Right forelimb (tissue), 1 donor: ENCODE measurements around the gene MAPKAP1.

Source experiments
- DNase-seq: peaks from one replicate; pipeline ENCODE4 v3.0.0-alpha.2; 2018

MAPKAP1 gene

DNA sequence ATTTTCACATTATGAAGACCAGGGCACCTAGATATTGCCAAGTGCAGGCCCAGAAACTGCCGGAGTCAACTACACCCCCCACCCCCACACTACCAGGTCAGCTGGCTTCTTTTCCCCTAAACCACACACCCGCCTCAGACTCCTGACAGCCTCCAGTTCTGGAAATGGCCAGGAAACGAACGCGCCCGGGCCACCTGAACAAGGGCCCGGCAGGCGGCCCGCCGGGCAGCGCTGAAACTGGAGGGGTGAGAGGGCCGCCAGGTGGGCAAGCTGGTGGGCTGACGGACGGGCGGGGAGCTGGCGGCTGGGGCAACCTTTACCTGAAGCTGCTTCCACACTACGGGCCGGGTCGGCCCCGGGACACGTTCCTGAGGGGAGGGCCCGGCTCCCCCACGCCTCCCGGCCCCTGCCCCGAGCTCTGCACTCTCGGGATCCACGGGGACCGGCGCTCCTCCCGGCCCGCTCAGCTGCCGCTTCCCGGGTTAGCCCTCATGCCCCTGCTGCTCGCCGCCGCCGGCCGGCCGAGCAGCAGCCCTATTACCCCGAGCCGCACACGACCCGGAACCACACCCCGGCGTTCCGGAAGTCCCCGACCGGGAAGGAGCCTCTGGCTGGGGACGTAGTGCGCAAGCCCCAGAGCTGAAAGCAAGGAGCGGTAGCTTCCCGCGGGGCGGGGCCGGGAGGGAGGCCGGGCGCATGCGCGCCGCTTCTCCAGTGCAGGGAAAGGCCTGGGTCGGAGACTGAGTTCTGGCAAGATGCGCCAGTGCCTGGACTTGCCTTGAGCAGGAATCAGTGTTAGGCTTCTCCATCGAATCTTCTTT, at the start of gene MAPKAP1:
Gene MAPKAP1 (minus strand): TSS at position 558 of the 821 bp plus-strand sequence. CDS start 34,634 bp downstream, outside the sequence.
- DNase-seq: peak; percentile 97

DNA sequence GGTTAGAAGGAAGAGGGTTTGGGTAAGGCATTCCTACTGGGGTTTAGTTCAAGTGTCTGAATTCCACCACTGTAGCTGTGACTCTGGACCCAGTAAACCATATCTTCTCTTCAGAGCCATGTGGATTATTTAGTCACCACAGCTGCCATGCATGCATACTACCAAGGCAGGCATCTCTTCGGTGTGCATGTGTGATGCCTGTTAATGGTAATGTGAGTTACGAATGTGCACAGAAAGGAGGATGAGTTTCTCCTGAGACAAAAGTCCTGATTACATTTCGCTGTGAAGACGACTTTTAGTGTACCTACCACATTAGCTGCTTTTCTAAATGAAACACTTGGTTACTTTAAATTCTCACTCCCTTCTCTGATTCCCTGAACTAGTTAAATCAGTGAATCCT, 49.5 kb upstream of the MAPKAP1 start:
- no peak for DNase-seq

DNA sequence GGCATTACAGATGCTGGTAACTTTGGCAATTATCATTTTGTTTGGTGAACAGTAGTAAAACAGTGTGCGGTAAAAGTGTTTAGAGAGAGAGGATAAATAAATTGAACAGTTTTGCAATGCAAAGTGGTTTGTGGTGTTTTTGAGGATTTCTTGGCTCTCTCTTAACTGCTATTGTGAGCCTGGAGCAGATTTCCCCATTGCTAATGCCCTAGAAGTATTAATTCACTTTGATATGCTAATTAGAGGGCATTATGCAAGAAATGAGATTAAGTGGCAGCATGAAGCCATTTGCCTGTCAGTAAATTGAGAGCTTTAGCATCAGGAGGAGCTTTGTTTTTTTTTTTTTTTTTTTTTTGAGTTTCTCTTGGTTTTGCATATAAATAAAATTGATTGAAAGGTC, 48.3 kb upstream of the MAPKAP1 start:
- DNase-seq: no peak

DNA sequence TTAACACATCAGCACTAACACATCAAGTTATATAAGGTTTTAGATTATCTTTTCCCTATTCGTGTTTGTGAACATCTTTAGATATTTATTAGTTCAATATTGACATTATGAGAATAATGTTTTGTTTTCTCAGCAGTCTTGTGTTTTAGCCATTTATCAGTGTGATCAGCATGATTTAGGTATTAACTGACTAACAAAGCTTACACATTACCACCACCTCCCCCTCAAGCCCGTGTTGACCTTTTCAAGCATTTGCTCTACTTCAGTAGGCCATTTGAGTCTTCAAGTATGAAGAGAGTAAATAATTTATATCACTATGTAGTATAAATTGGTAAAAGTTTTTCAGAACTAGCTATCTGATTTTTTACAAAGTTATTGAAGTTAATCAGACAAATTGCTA, 47.1 kb upstream of the MAPKAP1 start:
- no peak for DNase-seq

DNA sequence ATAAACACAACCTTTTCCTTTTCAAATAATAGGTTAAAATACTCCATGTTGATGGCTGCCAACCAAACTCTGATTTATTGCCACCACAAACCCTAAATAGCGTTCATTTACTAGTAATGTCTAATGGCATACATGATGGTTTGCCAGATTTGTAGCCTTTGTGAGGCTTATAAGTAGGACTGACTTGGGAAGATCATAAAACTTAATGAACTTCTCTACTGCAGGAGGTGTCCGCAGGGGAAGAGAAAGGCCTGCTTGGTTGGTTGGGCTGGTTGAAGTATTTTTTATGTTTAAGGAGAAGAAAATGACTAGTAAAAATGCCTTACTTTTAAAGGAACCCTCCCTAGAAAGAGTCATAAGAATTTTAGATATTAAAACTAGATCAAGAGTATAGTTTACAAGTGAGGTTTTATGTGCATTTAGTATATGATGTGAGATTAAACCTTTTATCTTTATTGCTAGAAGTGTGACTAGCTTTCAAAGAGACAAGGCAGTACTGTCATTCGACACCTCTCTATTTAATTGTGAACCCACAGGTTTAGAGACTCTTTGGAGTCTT, 45.1 kb upstream of the MAPKAP1 start:
- DNase-seq: no peak

DNA sequence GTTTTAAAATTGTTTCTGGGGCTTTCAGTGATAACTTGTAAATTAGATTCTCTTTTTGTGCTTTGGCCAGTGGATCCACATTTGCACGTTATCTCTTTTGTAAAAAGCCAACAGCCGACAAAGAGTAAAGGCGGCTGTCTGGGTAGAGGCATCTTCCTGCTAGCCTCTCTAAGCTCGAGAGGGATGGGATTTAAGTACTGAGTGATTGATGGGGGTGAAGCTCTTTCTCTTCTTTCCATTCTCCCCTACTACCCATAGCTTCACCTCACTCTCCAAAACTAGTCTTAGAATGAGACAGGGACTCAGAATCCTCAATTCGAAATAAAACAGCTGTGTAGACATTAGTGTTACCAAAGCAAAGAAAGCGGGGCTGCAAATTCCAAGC, 43.6 kb upstream of the MAPKAP1 start:
- no peak for DNase-seq

DNA sequence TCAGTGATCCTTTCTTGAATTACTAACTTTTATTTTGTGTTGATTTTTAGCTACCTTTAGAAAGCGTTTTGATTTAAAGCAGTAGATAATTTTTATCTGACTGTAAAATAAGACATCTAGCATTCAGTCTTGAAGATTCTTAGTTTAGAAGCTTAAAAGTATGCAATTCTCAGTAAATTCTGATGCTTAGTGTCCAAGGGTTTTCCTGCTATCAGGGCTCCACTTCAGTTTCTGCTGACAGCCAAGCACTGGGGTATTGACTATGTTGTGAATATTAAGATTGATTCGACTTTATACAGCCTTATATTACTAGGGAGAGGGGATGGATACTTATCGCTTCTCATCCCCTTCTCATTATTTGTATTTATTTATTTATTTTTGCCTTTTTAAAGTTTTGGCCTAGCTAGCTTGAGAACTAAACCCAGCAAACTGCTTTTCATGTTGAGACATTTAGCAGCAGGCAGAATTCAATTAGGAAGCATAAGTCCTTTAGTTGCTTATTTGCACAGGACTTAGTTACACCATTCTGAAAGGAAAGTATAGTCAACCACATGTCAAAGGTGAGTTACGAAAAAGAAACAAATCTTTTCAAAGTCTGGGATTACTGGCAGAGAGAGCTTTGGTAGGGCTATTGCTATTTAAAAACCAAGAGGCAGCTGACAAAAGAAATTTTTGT, 43.1 kb upstream of the MAPKAP1 start:
- no peak for DNase-seq

DNA sequence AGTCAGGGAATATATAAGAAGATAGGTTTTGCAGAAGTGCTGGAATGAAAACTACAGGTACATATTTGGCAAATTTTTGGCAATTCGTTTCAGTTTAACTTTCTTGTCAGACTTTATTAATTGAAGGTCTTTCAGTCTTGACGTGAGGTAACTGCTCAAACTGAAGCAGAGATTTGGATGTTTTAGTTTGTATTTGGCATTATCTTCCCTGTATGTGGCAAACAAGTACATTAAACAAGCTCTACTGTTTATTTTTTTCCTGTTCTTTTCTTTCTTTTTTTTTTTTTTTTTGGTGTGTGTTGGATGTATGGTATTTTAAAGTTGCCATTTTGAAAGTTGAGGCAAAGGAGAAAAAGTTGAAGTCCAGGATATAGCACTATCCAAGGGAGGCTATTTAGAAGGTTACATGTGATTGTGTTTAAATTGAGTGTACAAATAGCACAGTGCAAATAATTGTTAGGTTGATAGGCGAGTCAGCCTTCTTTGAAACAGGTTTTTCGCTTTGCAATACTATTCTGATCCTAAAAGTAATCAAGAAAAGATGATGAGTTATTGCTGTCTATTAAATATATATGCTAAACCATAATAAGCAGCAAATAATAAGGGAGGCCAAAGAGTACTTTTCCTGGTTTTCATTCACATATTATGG, 42.4 kb upstream of the MAPKAP1 start:
- no peak for DNase-seq

DNA sequence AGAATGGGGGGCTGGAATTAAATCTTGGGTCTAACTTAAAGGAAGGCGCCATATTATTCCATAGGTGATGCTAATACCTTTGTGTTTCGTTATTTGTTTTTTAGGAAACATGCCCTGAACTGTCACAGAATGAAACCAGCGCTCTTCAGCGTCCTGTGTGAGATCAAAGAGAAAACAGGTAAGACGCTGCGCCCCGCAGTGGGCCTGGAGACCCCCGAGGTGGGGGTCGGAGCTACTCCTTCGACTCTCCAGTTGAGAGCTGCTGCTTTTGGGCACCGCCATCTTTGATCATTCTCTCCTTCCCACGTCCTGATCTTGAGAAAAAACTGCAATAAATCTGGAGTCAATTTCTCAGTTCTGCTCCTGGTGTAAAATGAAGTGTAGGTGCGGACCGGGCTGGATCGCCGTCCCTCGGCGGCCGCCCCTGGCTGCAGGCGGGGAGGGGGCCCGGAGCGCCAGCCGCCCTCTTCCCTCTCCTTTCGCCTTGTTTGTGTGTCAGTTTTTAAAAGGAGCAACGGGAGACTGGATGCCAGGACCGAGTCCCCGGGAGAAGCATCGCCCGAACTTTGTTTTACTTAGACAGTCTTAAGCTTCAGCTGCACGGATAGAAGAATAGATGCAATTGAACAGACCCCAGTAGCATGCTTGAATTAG, 41.6 kb upstream of the MAPKAP1 start:
- DNase-seq: no peak

DNA sequence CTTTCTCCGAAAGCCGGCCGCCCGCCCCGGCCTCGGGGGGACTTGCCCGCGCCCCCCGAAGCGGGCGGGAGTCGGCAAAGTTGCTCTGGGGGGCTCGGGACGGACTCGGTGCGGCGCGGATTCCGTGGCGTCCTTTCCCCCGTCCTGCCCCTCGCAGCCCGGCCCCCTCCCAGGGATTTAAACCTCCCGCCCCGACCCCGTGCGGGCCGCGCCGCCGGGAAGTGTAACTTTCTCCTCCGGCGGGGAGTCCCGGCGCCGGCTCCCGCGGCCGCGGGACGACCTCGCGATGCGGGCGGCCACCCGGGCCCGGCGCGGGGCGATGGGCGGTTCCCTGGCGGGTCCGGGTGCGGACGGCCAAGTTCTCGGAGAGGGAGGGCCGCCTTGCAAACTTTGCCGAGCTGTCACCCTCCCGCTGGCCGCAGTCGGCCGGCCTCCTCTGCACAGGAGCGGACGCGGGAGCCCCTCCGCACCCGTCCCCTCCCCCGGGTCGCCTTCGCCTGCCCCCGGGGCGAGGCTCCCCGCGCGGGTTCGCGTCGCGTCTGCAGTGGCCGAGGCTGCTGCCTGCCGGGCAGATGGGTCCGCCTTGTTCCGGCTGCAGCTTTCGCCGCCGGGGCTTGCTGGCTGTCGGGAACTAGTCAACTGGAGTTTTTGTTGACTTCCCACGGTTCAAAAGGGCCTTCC, 40.9 kb upstream of the MAPKAP1 start:
- DNase-seq: peak; percentile 68

DNA sequence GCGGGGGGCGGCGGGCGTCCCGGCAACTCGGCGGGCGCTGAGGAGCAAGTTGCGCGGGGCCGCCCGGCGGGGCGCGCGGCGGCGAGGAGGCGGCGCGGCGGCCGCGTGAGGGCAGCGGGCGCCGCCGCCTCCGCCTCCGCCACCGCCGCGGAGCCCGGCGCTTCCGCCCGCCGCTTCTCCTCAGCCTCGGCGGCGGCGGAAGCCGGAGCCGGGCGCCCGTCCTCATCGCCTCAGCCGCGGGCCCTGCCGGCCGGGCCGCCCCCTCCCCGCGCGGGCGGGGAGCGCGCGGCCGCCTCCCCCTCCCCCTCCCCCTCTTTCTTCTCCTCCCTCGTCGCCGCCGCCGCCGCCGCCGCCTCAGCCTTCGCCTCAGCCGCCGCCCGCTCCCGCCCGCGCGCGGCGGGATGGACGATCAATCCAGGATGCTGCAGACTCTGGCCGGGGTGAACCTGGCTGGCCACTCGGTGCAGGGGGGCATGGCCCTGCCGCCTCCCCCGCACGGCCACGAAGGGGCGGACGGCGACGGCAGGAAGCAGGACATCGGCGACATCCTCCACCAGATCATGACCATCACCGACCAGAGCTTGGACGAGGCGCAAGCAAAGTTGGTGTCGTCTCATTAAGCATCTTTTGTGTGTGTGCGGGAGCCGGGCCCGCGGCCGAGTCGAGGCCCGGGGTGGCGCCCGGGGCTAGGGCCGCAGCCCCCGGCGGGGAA, 40.2 kb upstream of the MAPKAP1 start, which contains the start of gene PBX3:
Gene PBX3 (plus strand): TSS at position 321 of the 712 bp plus-strand sequence.
- peak; percentile 74 for DNase-seq

DNA sequence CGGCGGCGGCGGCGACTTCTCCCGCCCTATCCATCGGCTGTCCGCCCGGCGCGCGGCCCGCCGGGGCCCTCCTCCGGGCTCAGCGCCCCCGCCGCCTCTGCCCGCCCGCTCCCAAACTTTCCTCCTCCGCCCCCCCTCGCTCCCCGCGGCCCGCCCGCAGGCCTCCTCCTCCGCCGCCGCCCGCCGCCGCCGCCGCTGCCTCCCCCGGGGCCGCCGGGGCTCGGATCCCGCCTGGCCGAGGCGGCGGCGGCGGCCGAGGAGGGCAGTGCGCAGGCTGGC, 39.7 kb upstream of the MAPKAP1 start:
- DNase-seq: no peak

DNA sequence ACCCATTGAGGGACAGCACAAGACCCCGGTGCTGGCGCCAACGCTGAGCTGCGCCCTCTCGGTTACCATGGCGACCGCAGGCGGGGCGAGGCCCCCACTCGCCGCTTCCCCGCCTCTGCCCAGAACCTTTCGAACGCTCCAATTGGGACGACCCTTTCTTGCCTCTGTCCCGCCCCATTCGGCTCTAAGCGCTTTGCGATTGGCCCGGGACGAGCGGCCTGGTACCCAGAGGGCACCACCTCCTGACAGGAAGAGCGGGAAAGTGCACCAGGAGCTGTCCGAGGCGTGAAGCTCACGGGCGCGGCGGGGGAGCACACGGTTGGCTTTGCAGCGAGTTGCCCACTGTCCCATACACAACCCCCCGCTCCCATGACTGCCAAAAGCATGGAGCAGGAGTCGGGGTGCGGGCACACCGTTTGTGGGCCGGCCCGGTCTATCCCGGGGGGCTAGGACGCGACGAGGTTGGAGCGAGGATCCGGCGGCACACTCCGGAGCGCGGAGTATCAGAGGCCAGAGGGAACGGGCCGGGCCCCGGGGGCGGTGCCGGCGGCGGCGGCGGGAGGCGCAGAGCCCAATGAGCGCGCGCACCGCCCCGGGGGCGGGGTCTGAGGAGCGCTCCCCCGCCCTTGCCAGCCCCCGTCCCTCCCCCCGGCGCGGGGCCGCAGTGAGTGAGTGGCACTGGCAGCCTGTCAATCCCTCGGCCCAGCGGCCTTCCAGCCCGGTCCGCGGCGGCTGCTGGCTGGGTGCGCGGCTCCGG, 39.2 kb upstream of the MAPKAP1 start:
- peak; percentile 94 for DNase-seq

DNA sequence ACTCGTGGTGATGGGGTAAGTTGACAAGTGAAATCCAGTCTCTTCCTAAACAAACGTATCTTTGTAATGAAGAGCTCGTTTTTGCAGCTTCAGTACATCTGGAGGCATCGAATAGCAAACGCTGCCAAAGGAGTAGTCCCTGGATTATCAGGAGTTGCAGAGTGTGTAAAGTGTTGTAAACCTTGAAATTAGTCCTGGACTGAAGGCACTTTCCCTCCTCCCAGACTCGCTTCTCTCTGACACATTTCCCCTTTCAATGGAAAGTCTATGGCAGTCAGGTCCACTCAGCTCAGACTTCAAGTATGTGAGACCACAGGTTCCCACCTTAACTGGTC, 38.6 kb upstream of the MAPKAP1 start:
- DNase-seq: no peak

DNA sequence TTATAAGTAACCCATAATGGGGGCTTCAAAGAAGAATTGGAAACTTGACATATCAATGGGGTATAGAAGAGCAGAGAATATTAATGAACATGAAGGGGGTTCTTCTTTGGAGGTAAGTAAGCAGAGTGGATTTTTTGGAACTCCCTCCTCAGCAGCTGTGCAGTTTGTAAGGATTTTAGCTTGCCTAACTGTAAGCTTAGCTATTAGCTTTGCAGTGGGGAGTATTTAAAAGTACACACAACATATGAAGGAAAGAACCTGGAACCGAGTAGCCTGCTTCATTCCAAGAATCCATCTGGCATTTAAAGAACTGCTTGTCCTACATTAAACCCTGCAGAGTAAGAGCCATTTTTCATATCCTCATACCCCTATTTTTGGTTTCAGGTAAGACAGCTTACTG, 38.0 kb upstream of the MAPKAP1 start:
- DNase-seq: no peak

DNA sequence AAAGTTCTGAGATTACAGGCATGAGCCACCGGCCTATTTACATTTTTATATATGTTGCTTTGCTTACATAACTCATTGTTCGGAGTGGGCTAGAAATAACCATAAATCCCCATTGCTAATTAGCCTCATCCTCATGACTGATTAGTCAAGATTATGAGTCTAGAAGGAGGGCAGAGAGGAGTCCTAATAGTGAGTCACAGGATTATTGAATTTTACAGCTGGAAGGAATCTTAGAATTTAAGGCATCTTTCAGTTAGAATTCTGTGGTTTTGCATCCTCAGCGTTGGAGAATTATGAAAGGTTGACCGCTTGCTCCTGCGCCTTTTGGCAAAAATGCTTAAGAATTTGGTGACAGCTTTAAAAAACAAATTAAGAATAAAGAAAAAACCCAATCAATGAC, 37.6 kb upstream of the MAPKAP1 start:
- DNase-seq: no peak

DNA sequence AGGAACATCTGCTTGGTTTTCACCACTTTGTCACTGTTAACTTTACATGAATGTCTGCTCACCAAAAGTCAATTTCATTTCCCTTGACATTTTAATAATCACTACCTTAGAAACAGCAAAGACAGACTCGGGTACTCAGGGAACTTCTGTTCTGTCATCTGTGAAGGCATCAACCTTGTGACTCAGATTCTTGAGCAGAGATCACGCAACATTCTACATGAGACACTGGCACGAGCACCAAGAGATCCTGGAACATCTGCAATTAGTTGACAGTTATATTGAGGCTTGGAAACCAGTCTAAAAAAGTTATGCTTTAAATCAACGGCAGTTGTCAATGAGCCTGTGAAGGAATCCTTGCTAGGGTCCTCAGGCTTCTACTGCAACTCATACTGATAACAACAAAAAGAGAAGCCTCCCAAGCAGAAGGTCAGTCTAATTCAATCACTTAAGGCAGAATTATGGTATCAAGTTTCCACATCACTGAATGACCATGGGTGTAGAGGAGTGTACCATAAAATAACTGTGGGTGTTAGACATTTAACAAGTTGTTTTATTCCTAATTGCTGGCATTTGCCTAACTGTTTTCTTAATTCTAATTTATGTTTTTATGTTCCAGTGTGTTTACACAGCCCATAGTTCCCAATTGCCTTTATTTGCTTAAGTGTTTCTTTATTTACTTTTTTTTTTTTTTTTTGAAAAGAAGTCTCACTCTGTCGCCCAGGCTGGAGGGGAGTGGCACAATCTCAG, 36.8 kb upstream of the MAPKAP1 start:
- DNase-seq: no peak

DNA sequence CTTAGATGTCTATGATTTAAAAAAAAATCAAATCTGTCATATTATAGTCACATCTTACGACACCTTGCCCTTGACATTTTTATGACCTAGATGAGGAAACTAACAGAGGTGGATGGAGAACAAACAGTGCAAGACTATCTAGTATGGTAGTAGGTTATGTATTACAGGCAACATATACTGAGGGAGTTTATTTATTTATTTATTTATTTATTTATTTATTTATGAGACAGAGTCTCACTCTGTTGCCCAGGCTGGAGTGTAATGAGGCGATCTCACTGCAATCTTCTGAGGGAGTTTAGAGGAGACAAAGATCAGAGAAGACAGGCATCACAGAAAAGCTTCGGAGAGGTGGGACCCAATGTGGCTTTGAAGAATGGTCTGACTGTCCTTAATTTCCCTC, 35.6 kb upstream of the MAPKAP1 start:
- DNase-seq: no peak

DNA sequence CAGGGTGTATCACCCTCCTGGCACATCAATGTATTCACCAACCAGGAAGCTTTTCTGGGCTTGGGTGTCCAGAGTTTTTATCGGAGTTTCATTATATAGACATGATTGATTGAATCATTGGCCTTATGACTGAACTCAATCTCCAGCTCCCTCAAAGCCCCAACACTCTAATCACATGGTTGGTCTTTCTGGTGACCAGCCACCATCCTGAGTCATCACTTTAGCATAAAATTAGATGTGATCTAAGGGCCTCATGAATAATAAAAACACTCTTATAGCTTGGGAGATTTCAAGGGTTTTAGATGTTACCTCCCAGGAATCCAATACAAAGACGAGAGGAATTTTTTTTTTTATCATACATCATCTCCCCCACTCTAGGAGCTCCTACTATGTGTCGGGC, 32.4 kb upstream of the MAPKAP1 start:
- no peak for DNase-seq

DNA sequence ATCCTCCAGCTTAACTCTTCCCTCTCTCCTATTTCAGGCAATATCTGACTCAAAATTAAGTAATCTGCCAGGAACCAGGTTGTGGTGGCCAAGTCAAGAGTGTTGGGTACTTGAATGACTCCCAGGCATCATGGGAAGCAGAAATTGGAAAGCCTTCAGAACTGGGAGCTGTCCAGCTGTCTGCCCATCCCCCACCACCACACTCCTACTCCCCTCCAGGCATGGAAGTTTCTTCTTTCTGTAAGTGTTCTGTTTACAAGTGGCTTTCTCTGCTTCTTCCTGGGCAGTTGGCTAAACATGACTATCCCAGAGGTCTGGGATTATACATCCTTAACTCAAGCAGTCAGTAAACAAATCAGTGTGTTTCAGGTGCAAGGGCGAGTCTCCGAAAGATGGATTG, 25.6 kb upstream of the MAPKAP1 start:
- no peak for DNase-seq

DNA sequence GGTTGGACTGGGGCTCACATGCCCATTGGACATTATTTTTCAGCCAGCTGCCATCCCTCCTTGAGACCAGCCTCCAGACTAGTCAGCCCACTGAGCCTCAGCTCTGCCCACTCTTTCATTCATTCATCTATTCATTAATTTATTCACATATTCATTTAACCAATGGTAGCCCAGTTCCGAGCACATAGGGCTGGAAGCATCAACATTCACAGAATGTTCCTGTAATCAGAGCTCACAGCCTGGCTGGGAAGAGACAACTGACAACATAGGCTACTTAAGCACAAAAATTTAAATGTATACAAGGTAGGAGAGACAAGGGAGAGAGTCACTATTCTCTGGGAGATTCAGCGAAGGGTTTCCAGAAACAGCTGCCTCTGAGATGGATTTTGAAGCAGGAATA, 23.2 kb upstream of the MAPKAP1 start:
- no peak for DNase-seq
